Tibial nerve (tissue), 4 donors: ENCODE results near the gene RNF167.

Experiments
- CTCF ChIP-seq, 5 experiments: fragments of 200-600 bp in 3 of 5; fragments of 450-650 bp in 2 of 5; sonication (generic) in 3 of 5; IDR thresholded peaks; one replicate each; pipeline ENCODE4 v1.5.1; 2016 to 2019; ENCODE audit warnings: antibody characterized with exemption in 5 of 5, mild to moderate bottlenecking in 3 of 5, moderate library complexity in 2 of 5
- EP300 ChIP-seq, 2 donors: sonication (generic); formaldehyde crosslinking; IDR thresholded peaks; one replicate each; pipeline ENCODE4 v1.6.1; 2017; ENCODE audit warnings: antibody characterized with exemption in 2 of 2, mild to moderate bottlenecking in 1 of 2
- POLR2A ChIP-seq, 2 donors: fragments of 450-650 bp; IDR thresholded peaks; one replicate each; pipeline ENCODE4 v1.6.1; 2017; ENCODE audit warnings: antibody characterized with exemption in 2 of 2, mild to moderate bottlenecking in 2 of 2, moderate library complexity in 2 of 2

DNA sequence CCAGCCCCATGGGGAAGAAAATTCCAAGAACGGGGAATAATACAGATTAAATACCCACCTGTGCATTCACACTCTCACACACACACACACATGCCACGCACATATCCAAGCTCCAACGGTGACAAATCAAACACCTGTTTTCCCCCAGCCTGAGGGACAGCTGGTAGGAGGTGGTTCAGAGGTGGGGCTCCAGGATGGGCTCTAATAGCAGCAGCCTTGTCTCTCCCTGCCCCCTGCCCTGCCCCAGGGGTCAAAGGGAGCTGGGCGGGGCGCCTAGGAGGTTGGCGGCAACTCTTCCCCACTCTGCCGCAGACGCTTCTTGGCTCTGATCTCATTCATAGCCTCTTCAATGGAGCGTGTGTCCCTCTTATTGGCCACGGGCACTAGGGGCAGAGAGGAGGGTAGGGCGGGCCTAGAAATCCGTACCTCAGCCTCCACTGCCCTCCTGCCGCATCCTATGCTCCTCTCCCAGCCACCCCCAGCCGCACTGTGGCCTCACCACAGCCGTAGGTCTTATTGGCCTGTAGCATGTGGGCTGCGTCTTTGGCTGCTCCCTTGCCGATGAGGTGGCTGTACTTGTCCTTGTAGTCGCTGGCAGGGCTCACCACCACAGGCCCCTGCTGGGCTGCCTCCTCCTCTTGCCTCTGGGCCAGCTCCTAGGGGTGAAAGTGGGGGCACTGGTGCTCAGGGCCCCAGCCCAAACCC lies 19.3 kb downstream of the RNF167 start:
- TF ChIP-seq CTCF (IDR thresholded peaks at IDR 0.05) (no peak), POLR2A (IDR thresholded peaks at IDR 0.05) (no peak), EP300 (IDR thresholded peaks at IDR 0.05) (no peak)
